ENCODE measurements around the gene CAMK2G. TPM values are rescaled to one million over a fixed set of nuclear protein-coding genes. Genes with fewer than 3 reads are reported as not detected.

Gene CAMK2G
- total and polyA plus RNA-seq, 7 donors = 14.4 to 221 (median 153) TPM

DNA sequence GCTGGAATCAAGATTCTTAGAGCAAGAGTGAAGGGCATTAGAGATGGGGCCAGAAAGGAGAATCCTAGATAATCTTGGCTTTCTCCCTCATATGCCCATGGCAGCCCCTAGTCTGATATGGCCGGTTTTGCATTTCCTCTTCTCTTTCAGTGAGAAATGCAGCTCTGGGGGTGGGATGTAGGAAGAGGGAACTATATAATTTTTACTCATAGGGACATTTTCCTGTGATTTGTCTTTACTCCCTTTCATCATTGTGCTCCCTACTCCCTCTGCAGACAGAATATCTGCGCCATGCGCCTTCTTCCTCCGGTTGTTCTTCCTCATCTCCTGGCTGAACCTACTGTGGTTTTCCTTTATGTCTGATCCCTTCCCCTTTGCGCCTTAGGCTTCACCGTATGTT, 109.3 kb downstream of the CAMK2G start:
- Histone ChIP-seq H3K27me3 (no peaks in the 10 kb centered on the region), H3K27ac (no peak overlapping the region), H3K9me3 (no peaks in the 10 kb centered on the region), H3K4me1 (no peaks in the 10 kb centered on the region), H3K36me3 (peaks cover 65 to 100% (median 94%) of the 10 kb centered on the region in 4 donors), H3K4me3 (no peak overlapping the region)
- intact Hi-C loops (cut with DNase I) = no loop called here
- peak; percentile 26 for DNase-seq
- 93 to 94% methylated on average over 6 of the region's 6 CpGs for WGBS, 2 donors
- TF ChIP-seq POLR2AphosphoS5 (IDR thresholded peaks at IDR 0.05) = no peak
- TF ChIP-seq EP300 (IDR thresholded peaks at IDR 0.05) = no peak
- TF ChIP-seq, protein P1, sequence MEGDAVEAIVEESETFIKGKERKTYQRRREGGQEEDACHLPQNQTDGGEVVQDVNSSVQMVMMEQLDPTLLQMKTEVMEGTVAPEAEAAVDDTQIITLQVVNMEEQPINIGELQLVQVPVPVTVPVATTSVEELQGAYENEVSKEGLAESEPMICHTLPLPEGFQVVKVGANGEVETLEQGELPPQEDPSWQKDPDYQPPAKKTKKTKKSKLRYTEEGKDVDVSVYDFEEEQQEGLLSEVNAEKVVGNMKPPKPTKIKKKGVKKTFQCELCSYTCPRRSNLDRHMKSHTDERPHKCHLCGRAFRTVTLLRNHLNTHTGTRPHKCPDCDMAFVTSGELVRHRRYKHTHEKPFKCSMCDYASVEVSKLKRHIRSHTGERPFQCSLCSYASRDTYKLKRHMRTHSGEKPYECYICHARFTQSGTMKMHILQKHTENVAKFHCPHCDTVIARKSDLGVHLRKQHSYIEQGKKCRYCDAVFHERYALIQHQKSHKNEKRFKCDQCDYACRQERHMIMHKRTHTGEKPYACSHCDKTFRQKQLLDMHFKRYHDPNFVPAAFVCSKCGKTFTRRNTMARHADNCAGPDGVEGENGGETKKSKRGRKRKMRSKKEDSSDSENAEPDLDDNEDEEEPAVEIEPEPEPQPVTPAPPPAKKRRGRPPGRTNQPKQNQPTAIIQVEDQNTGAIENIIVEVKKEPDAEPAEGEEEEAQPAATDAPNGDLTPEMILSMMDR (IDR thresholded peaks at IDR 0.05) = no peak
- TF ChIP-seq POLR2A (IDR thresholded peaks at IDR 0.05) = no peak

DNA sequence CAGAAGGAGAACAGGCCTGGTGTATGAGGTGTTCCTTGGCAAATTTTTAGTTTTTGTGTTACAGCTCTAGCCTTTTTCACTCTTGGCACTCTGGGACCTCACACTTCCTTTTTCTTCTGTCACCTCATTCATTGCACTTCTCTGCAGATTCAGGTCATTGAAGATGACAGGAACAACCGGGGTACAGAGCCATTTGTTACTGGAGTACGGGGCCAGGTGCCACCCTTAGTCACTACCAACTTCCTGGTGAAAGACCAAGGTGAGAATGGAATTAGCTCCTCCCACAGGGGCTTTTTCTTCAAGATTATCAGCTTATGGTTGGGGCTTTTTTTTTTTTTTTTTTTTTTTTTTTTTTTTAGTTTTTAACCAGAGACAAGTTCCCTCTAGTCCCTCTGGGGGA, 111.0 kb downstream of the CAMK2G start:
- TF ChIP-seq, protein P1 (IDR thresholded peaks at IDR 0.05) = no peak
- TF ChIP-seq POLR2A (IDR thresholded peaks at IDR 0.05) (no peak), EP300 (IDR thresholded peaks at IDR 0.05) (no peak), POLR2AphosphoS5 (IDR thresholded peaks at IDR 0.05) (no peak)
- no peak overlapping the region for H3K27ac ChIP-seq
- no peaks in the 10 kb centered on the region for H3K9me3 ChIP-seq
- no peaks in the 10 kb centered on the region for H3K4me1 ChIP-seq
- intact Hi-C loops (cut with DNase I) = no loop called here
- H3K4me3 ChIP-seq = no peak overlapping the region
- no peaks in the 10 kb centered on the region for H3K27me3 ChIP-seq
- DNase-seq = peak; percentile 21
- peaks cover 55 to 100% (median 84%) of the 10 kb centered on the region in 4 donors for H3K36me3 ChIP-seq
- 75 to 90% methylated on average over 2 of the region's 2 CpGs for WGBS, 2 donors

DNA sequence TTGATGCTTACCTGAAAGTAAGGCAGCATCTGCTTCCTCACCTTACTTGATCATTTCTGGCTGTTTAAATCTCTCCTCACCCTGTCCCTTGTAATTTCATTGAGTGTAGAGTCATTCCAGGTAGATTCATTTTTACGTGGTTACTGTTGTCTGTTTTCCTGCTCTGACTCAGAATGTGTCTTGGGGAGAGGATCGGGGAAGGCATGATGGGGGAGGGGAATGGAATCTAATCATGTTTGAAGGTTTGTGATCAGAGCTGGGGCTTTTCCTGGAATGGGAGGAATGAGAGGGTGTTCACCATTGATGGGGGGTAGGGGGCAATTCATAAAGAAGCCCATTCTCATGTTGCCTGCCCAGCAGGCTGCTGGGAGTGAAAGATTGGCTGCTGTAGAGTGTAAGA, 111.4 kb downstream of the CAMK2G start:
- 73 to 77% methylated on average over 2 of the region's 2 CpGs for WGBS, 2 donors
- TF ChIP-seq EP300 (IDR thresholded peaks at IDR 0.05) (no peak), POLR2AphosphoS5 (IDR thresholded peaks at IDR 0.05) (no peak), POLR2A (IDR thresholded peaks at IDR 0.05) (no peak)
- TF ChIP-seq, protein P1 (IDR thresholded peaks at IDR 0.05) = no peak
- Histone ChIP-seq H3K4me1 (no peaks in the 10 kb centered on the region), H3K9me3 (no peaks in the 10 kb centered on the region), H3K27me3 (no peaks in the 10 kb centered on the region), H3K27ac (no peak overlapping the region), H3K4me3 (no peak overlapping the region), H3K36me3 (peaks cover 50 to 96% (median 80%) of the 10 kb centered on the region in 4 donors)
- no peak for DNase-seq
- intact Hi-C loops (cut with DNase I) = no loop called here

Small RNA genes within 50 kb of the gene (small RNA-seq; reads per million reads assigned to genes)
- 0 reads per million in 3 donors for gene AC022400.9
- 0 reads per million in 3 donors for gene ZSWIM8-AS1

Other genes with a start within 250 kb of the CAMK2G start
- gene MYOZ1, start 233.1 kb downstream of the CAMK2G start, total RNA-seq = not detected
- gene MYOZ1, start 233.1 kb downstream of the CAMK2G start, polyA plus RNA-seq = 1 to 10 TPM in 1 of 3 donors, under 1 TPM in 1, not detected in 1; 0.17 to 1.2 TPM
- gene SYNPO2L, start 218.5 kb downstream of the CAMK2G start, total RNA-seq = not detected
- under 1 TPM in 2 of 3 donors, not detected in 1; 0.12 to 0.23 TPM for gene SYNPO2L, start 218.5 kb downstream of the CAMK2G start, polyA plus RNA-seq
- 1 to 10 TPM; 4.5 to 5.9 (median 5.6) TPM for gene AGAP5, start 176.4 kb downstream of the CAMK2G start, total RNA-seq
- gene AGAP5, start 176.4 kb downstream of the CAMK2G start, polyA plus RNA-seq = 1 to 10 TPM; 1.2 to 4.7 (median 1.8) TPM
- 10 to 100 TPM; 34.9 to 42.7 (median 39.0) TPM for gene SEC24C, start 130.2 kb downstream of the CAMK2G start, total RNA-seq
- gene SEC24C, start 130.2 kb downstream of the CAMK2G start, polyA plus RNA-seq = 10 to 100 TPM; 25.2 to 52.3 (median 29.8) TPM
- 10 to 100 TPM; 28.1 to 36.6 (median 34.5) TPM for gene CHCHD1, start 92.5 kb downstream of the CAMK2G start, total RNA-seq
- 100 to 1,000 TPM in 1 of 3 donors, 10 to 100 TPM in 2; 76.9 to 134 (median 93.7) TPM for gene CHCHD1, start 92.5 kb downstream of the CAMK2G start, polyA plus RNA-seq
- gene ZSWIM8, start 88.9 kb downstream of the CAMK2G start, total RNA-seq = 100 to 1,000 TPM in 1 of 4 donors, 10 to 100 TPM in 3; 42.5 to 138 (median 71.9) TPM
- 10 to 100 TPM; 34.8 to 64.8 (median 40.2) TPM for gene ZSWIM8, start 88.9 kb downstream of the CAMK2G start, polyA plus RNA-seq
- 10 to 100 TPM; 23.9 to 56.2 (median 28.3) TPM for gene NDST2, start 63.0 kb downstream of the CAMK2G start, total RNA-seq
- 10 to 100 TPM in 2 of 3 donors, 1 to 10 TPM in 1; 3.9 to 21.0 (median 17.0) TPM for gene NDST2, start 63.0 kb downstream of the CAMK2G start, polyA plus RNA-seq
- 1 to 10 TPM; 2.5 to 9.4 (median 3.7) TPM for gene PLAU, start 36.6 kb upstream of the CAMK2G start, total RNA-seq
- gene PLAU, start 36.6 kb upstream of the CAMK2G start, polyA plus RNA-seq = 10 to 100 TPM in 1 of 3 donors, 1 to 10 TPM in 2; 3.6 to 15.7 (median 9.9) TPM
- 100 to 1,000 TPM; 179 to 451 (median 305) TPM for gene VCL, start 123.6 kb upstream of the CAMK2G start, total RNA-seq
- gene VCL, start 123.6 kb upstream of the CAMK2G start, polyA plus RNA-seq = 10 to 100 TPM in 1 of 3 donors, 1 to 10 TPM in 2; 6.2 to 47.4 (median 6.6) TPM